Activated CD4-positive, alpha-beta T cell treated with anti-CD3 and anti-CD28 coated beads for 1 hour (primary cell): Measurements from ENCODE around the gene AIM2.

Experiments used
- DNase-seq: peaks from one replicate; pipeline ENCODE4 v3.0.0-alpha.2; 2020

Gene AIM2

DNA sequence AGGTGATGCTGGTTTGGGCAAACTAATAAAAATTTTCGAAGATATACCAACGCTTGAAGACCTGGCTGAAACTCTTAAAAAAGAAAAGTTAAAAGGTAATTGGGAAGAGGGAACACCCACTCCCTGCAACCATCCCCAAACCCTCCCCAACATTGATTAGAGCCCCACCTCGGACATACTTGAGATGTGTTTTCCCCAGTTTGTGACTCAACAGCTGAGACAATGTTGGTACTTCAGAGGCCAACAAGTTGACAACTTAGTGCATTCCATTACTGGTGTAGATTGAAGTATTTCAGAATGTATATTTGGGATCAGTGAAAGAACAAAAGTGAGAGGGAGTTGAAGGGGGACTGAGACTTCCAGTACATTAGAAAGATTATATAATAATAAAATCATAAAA lies 61.7 kb downstream of the AIM2 start:
- no peak for DNase-seq

DNA sequence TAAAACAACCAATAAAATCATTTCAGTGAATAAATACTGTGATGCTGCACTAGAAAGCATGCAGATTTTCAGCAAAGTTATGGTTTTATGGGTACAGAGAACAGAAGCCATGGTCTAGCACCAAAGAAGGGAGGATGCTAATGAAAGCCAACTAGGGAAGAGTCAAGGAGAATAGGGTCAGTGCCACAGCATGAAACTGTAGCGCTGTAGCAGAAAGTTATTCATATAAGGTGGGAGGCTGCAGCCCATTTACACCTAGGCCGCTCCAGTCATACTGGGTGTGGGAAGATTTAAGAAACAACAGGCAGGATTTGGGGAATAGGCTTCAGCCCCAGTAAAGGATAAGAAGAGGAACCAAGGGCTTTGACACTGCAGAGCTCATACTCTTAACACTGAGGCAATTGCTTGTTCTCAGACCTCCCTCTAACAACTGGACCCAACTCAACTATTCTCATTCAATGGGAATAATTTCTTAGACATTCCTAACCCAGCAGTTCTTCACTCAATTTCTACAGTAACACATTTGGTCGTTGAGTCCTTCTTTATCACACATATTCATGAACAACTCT lies 62.5 kb downstream of the AIM2 start:
- DNase-seq, result no peak

DNA sequence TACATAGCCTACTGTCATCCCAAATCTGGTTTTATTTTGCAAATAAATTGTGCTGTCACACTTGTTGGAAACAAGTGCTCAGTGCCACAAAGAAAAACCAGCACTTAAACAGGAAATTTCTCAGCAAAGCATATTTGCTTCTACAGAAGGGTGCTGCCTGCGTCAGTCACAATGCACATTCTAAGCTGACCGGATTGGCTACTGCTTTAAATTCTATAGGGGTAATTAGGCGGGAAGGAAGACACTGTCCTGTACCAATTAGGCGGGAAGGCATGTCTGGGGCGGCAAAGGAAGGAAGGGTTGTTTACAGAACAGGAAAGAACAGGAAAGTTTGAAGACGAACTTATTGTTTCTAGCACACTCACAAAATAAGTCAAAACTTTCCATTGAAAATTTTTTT lies 64.1 kb downstream of the AIM2 start:
- no peak for DNase-seq
